Endometrial microvascular endothelial cells (primary cell): ENCODE results near the gene EFCAB6. TPM values are rescaled to one million over a fixed set of nuclear protein-coding genes. Genes with fewer than 3 reads are reported as not detected.

Source experiments
- in situ Hi-C: cut with HindIII; loops from 2 replicates; pipeline ENCODE4 v1.10.0; 2017; ENCODE audit warnings: low sequenced_read_pairs, low pct_unique_long_range_greater_than_20kb; ENCODE audit errors: inconsistent ontology term
- total RNA-seq: library from RNA; depleted of rRNA; stranded (reverse); fragments of >200 nt; gene quantifications from one replicate; pipeline ENCODE4 v1.2.3, GENCODE V29; 2015; ENCODE audit errors: inconsistent ontology term

The EFCAB6 gene
- total RNA-seq, 1 donor from 2014 or later: 0.46 TPM

- in situ Hi-C loops: no loop called here
Observed at GRCh38 chr22:43776081-43776670, 35.9 kb downstream of the EFCAB6 start.

- in situ Hi-C loops: no loop called here
Observed at GRCh38 chr22:43774318-43774915, 37.7 kb downstream of the EFCAB6 start.

GRCh38 chr22:43772831-43773230, 39.3 kb downstream of the EFCAB6 start:
- in situ Hi-C loops: no loop called here

GRCh38 chr22:43755452-43755851, 56.7 kb downstream of the EFCAB6 start:
- in situ Hi-C loops: no loop called here

- in situ Hi-C loops: no loop called here
Observed at GRCh38 chr22:43755011-43755410, 57.1 kb downstream of the EFCAB6 start.

GRCh38 chr22:43754176-43754575, 57.9 kb downstream of the EFCAB6 start:
- in situ Hi-C loops: no loop called here

- in situ Hi-C loops: no loop called here
Observed at GRCh38 chr22:43753688-43754087, 58.4 kb downstream of the EFCAB6 start.

GRCh38 chr22:43750751-43751150, 61.4 kb downstream of the EFCAB6 start:
- in situ Hi-C loops: no loop called here

- in situ Hi-C loops: no loop called here
Observed at GRCh38 chr22:43749473-43749872, 62.6 kb downstream of the EFCAB6 start.

- in situ Hi-C loops: no loop called here
Observed at GRCh38 chr22:43747877-43748276, 64.2 kb downstream of the EFCAB6 start.

GRCh38 chr22:43747058-43747457, 65.0 kb downstream of the EFCAB6 start:
- in situ Hi-C loops: no loop called here

- in situ Hi-C loops: no loop called here
Observed at GRCh38 chr22:43745783-43746356, 66.2 kb downstream of the EFCAB6 start.

GRCh38 chr22:43745411-43745770, 66.7 kb downstream of the EFCAB6 start:
- in situ Hi-C loops: no loop called here

GRCh38 chr22:43744700-43745410, 67.2 kb downstream of the EFCAB6 start:
- in situ Hi-C loops: no loop called here

GRCh38 chr22:43743929-43744643, 68.0 kb downstream of the EFCAB6 start:
- in situ Hi-C loops: no loop called here

- in situ Hi-C loops: no loop called here
Observed at GRCh38 chr22:43743131-43743530, 69.0 kb downstream of the EFCAB6 start.

- in situ Hi-C loops: no loop called here
Observed at GRCh38 chr22:43742154-43742950, 69.8 kb downstream of the EFCAB6 start.

- in situ Hi-C loops: no loop called here
Observed at GRCh38 chr22:43740587-43741270, 71.4 kb downstream of the EFCAB6 start.
